T47D (cell line): ENCODE data around the gene RTTN.
"Not testable (repeated sequence)": the region's sequence is repeated elsewhere in the genome, so short reads cannot be mapped to it uniquely, and the experiment has no call there.

Experiments used
- DNase-seq, 2 experiments: peaks; one replicate each; pipeline versions ENCODE4 v3.0.0 to v3.0.0-alpha.2; 2011 to 2012; ENCODE audit warnings: low read depth in 1 of 2, low spot score in 1 of 2
- JUND ChIP-seq: IDR thresholded peaks from 2 replicates; pipeline ENCODE4 v1.6.1; 2012; ENCODE audit warnings: low read depth
- in situ Hi-C: cut with HindIII; loops from 2 replicates; pipeline ENCODE4 v1.10.0; 2016; ENCODE audit warnings: low sequenced_read_pairs, low pct_unique_long_range_greater_than_20kb

RTTN gene, protein sequence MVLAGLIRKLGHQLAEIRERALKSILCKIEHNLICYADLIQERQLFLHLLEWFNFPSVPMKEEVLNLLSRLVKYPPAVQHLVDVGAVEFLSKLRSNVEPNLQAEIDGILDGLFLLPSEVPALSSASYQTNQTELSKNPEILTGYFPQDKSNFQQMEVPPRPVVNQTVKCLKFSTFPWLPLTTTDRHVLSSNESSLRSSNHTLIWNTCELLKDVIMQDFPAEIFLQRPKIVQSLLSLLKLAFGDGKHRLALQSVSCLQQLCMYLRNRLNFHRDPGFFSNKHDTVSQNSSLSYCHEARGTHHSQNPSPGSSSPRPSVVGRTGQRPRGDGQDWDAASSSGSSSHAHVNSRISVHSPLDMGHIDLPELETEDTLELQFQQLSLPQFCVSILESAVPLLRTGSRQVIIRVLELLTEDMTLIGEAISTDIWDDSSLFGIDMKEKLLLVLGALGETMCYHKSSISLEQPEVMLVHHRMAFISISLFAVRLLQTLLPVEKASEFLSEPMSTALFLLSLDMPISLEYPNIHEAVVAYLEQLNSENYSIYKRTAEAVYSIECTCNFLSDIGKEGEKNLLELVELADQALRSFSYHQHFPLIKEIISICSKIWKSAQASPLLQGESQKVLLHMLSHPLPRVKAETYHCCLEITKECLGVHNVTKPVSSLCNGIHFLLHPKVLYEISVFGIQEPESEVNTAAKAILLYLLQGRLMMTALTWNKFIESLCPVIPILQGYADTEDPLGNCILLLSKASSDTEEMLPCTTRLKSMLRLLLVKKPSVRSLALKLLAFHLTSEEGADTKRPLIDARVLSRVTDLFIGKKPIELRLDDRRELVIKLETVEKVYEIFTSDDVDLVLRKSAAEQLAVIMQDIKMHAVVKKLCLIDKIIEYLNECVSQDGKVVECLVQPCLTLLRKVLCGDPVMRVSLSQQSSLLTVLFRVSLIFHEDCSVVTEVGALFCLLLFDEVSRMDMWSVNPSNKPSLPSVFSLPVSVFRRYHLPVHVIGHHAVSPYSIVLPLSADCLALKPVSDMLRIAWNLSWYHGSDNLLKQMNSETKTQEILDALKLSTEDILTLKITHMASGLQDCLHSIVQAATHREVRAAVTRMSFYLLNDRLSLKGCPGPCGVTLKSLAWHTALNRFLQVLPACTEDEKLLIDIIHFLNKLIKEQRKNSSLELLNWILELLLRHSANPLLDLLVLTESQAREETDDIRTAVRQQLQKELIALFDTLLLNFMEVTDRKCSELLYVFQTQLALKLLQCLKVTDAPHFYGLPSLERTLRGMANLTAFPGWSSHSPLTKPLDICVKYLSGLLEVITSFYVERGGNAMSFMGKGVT (N-terminal part only)

DNA sequence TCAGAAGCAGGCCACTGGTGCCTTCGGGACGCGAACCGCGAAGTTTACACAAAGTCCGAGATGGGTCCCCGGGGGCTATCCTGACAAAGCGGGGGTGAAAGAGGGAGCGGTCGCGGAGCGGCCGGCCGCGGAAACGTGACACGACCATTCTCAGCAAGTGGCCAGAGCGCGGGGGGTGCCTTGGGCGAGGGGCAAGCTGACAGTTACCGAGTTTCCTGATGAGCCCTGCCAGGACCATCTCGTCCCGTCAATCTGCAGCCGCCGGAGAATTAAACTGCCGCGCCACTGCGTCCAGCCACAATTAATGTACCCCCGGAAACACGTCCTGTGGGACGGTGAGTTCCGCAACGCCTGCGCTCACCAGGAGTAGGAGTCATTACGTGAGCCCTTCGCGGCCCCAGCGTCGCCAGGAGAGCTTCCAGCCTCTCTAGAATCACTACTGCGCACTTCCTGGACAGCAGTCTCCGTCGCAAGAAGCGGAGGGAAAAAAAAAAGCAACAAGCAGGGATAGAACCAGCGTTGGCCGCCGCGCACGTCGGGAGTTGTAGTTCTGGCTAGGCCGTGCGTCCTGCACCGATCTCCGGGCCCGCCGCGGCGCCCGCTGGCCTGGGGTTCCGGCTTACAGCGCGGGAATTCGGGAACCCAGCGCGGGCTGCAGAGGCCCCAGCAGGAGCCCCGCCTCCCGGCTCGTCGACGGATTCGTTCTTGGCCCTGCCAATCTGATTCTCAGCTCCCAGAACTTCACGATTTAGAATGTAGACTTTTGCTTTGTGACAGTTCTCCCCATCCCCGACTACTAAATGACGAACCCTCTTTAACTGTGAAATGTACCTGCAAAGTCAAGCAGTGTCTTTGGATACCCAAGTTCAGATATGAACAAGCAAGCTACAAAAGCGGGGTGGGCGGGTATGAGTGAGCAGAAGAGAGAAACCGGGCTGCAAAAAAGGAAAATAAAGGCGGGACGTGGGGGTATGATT lies at the start of gene RTTN:
TSS of gene RTTN (minus strand) at position 267 of the 977 bp plus-strand sequence. CDS start at position 238, 29 bp downstream.
- DNase-seq: peak; percentile 73 to 94
- in situ Hi-C loops: no loop called here
- no peak for TF ChIP-seq JUND

DNA sequence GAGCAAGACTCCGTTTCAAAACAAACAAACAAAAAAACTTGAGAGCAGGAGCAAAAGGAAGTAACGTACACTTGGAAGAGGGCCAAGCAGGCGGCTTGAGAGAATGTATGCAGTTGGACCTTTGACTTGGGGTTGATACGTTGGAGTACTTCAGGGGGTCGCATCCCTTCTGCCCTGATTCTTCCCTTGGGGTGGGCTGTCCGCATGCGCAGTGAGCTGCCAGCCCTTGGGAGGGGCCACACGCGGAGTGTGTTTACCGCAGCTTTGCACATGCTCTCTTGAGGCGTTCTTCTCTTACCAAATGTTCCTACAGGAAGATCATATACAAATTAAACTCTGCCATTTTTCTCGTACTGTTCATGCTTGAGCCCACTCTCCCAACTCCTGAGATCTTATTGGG lies 45.3 kb upstream of the RTTN start:
- in situ Hi-C loops: no loop called here
- TF ChIP-seq JUND: no peak

DNA sequence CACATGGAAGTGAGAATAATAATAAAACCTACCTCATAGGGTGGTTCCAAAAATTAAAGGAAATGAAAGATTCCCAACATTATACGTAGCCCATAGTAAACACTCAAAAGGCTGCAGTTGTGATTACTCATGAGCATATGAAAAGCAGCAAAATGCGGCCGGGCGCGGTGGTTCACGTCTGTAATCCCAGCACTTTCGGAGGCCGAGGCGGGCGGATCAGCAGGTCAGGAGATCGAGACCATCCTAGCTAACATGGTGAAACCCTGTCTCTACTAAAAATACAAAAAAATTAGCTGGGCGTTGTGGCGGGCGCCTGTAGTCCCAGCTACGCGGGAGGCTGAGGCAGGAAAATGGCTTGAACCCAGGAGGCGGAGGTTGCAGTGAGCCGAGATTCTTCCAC lies 44.4 kb upstream of the RTTN start:
- in situ Hi-C loops: not testable (repeated sequence)

More for the DNA sequence above, 45.3 kb upstream of the RTTN start:
- DNase-seq: peak; percentile 2 to 54

DNA sequence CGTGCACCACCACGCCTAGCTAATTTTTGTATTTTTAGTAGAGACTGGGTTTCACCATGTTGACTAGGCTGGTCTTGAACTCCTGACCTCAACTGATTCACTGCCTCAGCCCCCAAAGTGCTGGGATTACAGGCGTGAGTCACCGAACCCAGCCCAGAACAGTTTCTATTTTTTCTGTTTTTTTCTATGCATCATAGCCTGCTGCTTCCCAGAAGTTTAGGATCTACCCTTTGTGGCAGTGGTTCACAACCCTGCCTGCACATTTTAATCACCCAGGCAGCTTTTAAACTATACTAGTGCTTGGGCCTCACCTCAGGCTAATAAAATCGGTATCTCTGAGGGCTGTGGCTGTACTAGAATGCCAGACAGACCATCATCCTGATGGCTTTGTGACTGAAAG lies 43.6 kb upstream of the RTTN start:
- no peak for DNase-seq
- in situ Hi-C loops: no loop called here
- no peak for TF ChIP-seq JUND

More for the DNA sequence above, 44.4 kb upstream of the RTTN start:
- not testable (repeated sequence) for DNase-seq

DNA sequence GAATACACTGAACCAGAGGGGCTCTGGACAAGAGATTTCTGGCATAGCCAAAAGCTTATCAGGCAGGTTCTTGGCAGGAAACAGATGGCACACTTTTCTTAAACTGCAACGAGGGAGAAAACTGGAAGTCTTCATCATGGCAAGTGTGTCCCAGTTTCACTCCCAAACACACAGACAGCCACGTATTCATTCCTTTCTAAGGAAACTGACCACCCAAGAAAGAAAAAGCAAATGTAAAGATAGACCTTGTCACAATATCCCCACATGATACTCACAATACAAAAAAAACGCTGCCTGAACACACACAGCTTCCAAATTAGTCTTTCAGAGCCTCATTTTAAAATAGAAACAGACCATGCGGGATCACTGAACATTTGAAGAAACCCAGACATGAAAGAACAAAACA lies 40.6 kb upstream of the RTTN start:
- in situ Hi-C loops: no loop called here
- no peak for TF ChIP-seq JUND
- no peak for DNase-seq

DNA sequence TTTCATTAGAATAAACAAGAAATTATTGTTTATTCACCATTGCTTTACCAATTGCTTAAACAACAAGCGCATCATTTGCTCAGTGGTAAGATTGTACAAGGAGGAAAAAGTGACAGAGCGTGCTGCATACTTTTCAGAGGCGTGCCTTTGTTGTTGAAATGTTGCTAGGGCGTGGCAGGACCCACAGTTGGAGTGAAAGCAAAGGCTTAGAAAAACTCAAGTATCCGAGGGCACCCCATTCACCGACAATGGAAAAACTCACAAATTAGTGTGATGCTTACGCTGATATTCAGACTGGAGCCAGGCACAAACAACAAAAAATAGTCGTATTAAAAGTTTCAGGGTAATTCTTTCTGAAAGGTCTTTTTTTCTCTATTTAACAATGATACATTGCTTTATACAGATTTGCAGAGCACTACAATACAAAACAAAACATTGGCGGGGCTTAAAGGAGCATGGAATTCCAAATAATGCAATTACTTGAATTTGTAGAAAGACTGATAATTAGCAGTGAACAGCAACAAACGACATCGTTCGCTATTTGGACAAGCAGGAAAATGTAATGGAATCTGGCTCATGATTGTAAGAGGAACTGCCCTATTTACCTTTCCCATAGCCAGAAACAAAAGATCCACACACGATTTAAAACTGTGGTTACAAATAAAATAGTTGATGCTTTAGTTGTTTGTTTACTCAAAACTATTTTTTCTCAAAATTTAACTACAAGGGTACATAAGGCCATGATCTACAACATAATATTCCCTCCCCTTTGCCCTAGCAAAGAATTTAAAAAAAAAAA lies 37.8 kb upstream of the RTTN start:
- DNase-seq: peak in 1 of 2 experiments; percentile 10
- no peak for TF ChIP-seq JUND
- in situ Hi-C loops: no loop called here

DNA sequence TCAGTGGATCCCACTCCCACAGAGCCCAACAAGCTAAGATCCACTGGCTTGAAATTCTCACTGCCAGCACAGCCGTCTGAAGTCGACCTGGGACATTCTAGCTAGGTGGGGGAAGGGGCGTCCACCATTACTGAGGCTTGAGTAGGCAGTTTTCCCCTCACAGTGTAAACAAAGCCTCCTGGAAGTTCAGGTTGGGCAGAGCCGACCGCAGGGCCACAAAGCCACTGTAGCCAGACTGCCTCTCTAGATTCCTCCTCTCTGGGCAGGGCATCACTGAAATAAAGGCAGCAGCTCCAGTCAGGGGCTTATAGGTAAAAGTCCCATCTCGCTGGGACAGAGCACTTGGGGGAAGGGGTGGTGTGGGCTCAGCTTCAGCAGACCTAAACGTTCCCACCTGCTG lies 31.4 kb upstream of the RTTN start:
- in situ Hi-C loops: not testable (repeated sequence)

DNA sequence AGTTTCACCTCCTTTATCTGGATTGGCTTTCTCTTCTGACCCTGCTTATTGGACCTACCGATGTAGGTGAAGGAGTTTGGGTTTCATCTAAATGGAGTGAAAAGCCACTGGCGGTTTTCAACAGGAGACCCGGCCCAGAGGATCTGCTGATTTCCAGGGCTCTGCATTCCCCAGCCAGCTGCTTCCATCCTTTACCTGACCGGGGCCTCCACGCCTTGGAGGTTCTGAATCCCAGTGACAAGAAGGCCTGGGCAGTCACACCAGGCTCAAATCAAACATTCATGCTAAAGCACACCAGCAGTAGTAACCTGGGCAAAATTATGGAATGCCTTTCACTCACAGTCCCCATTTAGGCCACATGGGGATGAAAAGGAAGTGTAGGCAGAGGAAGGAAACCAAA lies 30.0 kb upstream of the RTTN start:
- in situ Hi-C loops: no loop called here
- no peak for DNase-seq
- TF ChIP-seq JUND: no peak

More for the DNA sequence above, 31.4 kb upstream of the RTTN start:
- not testable (repeated sequence) for DNase-seq

DNA sequence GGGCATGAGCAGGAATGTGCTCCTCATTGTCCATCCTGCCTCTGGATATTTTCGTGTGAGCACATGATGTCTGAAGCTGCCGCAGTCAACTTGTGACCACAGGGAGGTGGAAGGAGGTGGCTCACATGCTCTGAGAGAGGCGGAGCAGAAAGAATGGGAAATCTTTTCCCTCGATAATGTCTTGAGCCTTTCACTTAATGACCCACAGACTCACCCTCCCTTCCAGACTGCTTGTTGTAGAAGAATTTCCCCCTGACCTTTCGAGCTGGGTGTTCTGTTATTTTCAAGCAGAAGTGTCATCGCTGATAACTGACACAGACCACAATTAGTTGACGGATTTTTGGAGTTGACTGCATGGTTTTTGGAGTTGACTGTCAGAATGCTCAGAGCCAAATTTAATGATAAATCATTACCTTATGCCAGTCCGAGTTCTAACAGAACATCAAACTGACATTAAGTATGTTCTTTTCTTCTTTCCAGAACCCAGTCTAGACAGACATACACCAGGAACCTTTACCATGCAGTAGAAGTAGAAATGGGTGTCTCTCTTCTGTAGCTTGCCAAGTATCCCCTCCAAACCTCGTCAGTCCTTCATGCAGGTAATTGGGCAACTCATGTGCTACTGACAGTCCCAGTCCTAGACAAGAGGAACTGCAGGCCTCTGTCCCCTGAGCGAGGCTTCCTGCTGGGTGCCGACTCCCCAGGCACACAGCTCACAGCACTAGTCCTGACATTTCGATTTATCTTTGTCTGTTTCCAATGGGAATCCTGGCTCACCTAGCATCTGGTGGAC lies 29.4 kb upstream of the RTTN start:
- DNase-seq: no peak
- TF ChIP-seq JUND: no peak
- in situ Hi-C loops: no loop called here

DNA sequence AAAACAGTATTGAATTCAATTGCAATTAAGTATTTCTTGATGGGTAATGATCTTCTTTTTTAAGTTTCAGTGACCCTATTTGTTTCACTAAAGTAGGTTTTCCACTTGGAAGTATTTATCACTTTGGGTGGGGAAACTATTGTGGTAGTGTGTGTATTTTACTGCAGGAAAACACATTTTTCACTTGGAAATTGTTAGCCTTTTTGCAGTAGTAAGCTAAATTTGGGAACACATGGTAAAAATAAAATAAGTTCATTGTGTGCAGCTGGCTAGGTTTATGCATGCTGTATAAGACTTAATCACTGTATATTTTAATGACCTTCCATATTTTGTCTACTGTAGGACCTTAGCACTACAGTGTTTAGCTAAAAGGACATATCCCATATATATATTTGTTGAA lies 28.5 kb upstream of the RTTN start:
- DNase-seq: no peak
- no peak for TF ChIP-seq JUND
- in situ Hi-C loops: no loop called here
